SK-N-SH (cell line): ENCODE measurements around the gene ZDHHC21.

Experiments used
- CTCF ChIP-seq: fragments of 200-600 bp; sonication (generic); IDR thresholded peaks from 2 replicates; pipeline ENCODE4 v1.6.1; 2017; ENCODE audit warnings: antibody characterized with exemption, mild to moderate bottlenecking, moderate library complexity
- FOXM1 ChIP-seq: IDR thresholded peaks from 2 replicates; pipeline ENCODE4 v1.4.0; 2012; ENCODE audit warnings: low read depth, mild to moderate bottlenecking
- POLR2AphosphoS5 ChIP-seq: IDR thresholded peaks from 2 replicates; pipeline ENCODE4 v1.6.1; 2012; ENCODE audit warnings: low read depth, low read length
- RCOR1 ChIP-seq: fragments of 150-350 bp; IDR thresholded peaks from 2 replicates; pipeline ENCODE4 v1.6.1; 2017; ENCODE audit warnings: antibody characterized with exemption, low read length
- REST ChIP-seq: IDR thresholded peaks from 2 replicates; pipeline ENCODE4 v1.6.1; 2012; ENCODE audit warnings: mild to moderate bottlenecking, low read depth, low read length, moderate library complexity
- TEAD4 ChIP-seq: IDR thresholded peaks from 2 replicates; pipeline ENCODE4 v1.4.0; 2012; ENCODE audit warnings: mild to moderate bottlenecking, borderline replicate concordance; ENCODE audit not compliant: insufficient read depth

- no peak for TF ChIP-seq REST
- no peak for TF ChIP-seq POLR2AphosphoS5
- no peak for TF ChIP-seq FOXM1
- TF ChIP-seq TEAD4 = no peak
- TF ChIP-seq RCOR1 = no peak
- TF ChIP-seq CTCF = no peak
Measured at GRCh38 chr9:14662060-14662453, 31.2 kb downstream of the ZDHHC21 start.
